ENCODE data around the gene SBK2.
A peak's percentile ranks its signal among the peaks of the same experiment; 100 is the strongest.
"Not testable (repeated sequence)": the region's sequence is repeated elsewhere in the genome, so short reads cannot be mapped to it uniquely, and the experiment has no call there.

Gene SBK2

DNA sequence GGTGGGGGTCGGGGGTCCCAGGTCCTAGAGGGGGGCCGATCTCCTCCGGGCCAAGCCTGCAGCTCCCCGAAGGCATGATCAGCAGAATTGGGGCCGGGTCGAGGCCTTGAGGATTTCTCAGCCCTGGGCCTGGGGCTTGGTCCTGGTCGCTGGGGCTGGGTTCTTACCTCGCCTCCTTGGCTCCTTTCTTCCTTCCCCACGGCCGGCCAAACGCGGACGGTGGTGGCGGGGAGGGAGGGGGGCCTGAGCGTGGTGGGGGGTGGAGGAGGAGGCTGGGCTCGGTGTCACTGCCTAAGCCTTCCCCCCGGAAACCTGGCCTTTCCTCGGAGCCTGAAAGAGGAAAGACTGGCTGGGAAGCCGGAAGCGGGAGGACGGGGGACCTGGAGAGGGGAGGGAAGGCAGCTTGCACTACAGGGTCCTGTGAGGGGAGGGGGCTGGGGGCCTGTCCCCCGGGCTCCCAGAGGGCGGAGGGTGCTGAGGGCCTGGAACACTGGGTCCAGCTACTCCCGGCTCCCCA is 43.8 kb upstream of the SBK2 start, which contains the start of gene ZNF579:
TSS of gene ZNF579 (minus strand) at position 221 of the 517 bp plus-strand sequence. CDS start 1,209 bp downstream, outside the sequence.
- TF ChIP-seq, protein P1, sequence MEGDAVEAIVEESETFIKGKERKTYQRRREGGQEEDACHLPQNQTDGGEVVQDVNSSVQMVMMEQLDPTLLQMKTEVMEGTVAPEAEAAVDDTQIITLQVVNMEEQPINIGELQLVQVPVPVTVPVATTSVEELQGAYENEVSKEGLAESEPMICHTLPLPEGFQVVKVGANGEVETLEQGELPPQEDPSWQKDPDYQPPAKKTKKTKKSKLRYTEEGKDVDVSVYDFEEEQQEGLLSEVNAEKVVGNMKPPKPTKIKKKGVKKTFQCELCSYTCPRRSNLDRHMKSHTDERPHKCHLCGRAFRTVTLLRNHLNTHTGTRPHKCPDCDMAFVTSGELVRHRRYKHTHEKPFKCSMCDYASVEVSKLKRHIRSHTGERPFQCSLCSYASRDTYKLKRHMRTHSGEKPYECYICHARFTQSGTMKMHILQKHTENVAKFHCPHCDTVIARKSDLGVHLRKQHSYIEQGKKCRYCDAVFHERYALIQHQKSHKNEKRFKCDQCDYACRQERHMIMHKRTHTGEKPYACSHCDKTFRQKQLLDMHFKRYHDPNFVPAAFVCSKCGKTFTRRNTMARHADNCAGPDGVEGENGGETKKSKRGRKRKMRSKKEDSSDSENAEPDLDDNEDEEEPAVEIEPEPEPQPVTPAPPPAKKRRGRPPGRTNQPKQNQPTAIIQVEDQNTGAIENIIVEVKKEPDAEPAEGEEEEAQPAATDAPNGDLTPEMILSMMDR (IDR thresholded peaks at IDR 0.05; ENCODE audit: borderline replicate concordance, insufficient read depth, low read depth, low read length): no peak
- H3K4me3 ChIP-seq (ENCODE audit: low read depth, low read length): peak within 1 kb of the TSS; percentile 83

- peak overlapping the region; percentile 83 for H3K4me3 ChIP-seq (ENCODE audit: low read depth, low read length)
- TF ChIP-seq, protein P1 (IDR thresholded peaks at IDR 0.05; ENCODE audit: borderline replicate concordance, insufficient read depth, low read depth, low read length): no peak
These were observed 43.1 kb upstream of the SBK2 start for GRCh38 chr19:55579766-55580621.

GRCh38 chr19:55578761-55579747 is 42.1 kb upstream of the SBK2 start:
- no peak overlapping the region for H3K4me3 ChIP-seq (ENCODE audit: low read depth, low read length)
- TF ChIP-seq, protein P1 (IDR thresholded peaks at IDR 0.05; ENCODE audit: borderline replicate concordance, insufficient read depth, low read depth, low read length): no peak

GRCh38 chr19:55578031-55578760 is 41.3 kb upstream of the SBK2 start:
- TF ChIP-seq, protein P1 (IDR thresholded peaks at IDR 0.05; ENCODE audit: borderline replicate concordance, insufficient read depth, low read depth, low read length): no peak

DNA sequence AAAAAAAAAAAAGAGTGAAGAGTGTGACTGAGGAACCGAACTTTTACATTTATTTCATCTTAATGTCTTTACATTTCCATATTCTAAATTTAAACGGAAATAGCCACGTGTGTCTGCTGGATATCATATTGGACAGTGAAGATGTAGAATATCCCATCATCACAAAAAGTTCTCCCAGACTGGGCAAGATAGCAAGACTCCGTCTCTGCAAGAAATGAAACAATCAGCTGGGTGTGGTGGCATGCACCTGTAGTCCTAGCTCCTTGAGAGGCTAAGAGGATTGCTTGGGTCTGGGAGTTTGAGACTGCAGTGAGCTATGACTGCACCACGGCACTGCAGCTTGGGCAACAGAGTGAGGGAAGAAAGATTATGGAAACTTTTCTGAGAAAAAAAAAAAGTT is 39.8 kb upstream of the SBK2 start:
- TF ChIP-seq, protein P1 (IDR thresholded peaks at IDR 0.05; ENCODE audit: borderline replicate concordance, insufficient read depth, low read depth, low read length): no peak
- no peak overlapping the region for H3K4me3 ChIP-seq (ENCODE audit: low read depth, low read length)

More at GRCh38 chr19:55578031-55578760, 41.3 kb upstream of the SBK2 start:
- no peak overlapping the region for H3K4me3 ChIP-seq (ENCODE audit: low read depth, low read length)

GRCh38 chr19:55573929-55574328 is 37.0 kb upstream of the SBK2 start:
- H3K4me3 ChIP-seq (ENCODE audit: low read depth, low read length): not testable (repeated sequence)

DNA sequence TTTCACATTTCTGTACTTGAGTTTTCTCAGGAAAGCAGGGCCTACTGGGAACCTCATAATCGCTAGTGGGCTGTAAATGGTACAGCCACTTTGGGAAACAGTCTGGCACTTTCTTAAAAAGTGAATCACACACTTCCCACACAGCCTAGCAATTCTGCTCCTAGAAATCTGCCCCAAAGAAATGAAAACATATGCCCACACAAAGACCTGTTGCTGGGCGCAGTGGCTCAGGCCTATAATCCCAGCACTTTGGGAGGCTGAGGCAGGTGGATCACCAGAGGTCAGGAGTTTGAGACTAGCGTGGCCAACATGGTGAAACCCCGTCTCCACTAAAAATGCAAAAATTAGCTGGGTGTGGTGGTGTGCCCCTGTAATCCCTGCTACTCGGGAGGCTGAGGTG is 32.5 kb upstream of the SBK2 start:
- H3K4me3 ChIP-seq (ENCODE audit: low read depth, low read length): not testable (repeated sequence)
